SIG-M5 (cell line): Measurements from ENCODE around the gene SYT3.

Experiments used
- DNase-seq: peaks from one replicate; lab custom pipeline; 2025; lab: John Stamatoyannopoulos, UW

SYT3 gene

GRCh38 chr19:50661766-50662650, 22.3 kb upstream of the SYT3 start:
- no peak for DNase-seq

- no peak for DNase-seq
Observed at GRCh38 chr19:50661023-50661422, 21.3 kb upstream of the SYT3 start.

- DNase-seq, result no peak
Observed at GRCh38 chr19:50660088-50660366, 20.3 kb upstream of the SYT3 start.

- no peak for DNase-seq
Observed at GRCh38 chr19:50659318-50660087, 19.8 kb upstream of the SYT3 start.

GRCh38 chr19:50658441-50659317, 19.0 kb upstream of the SYT3 start:
- peak; percentile 18 for DNase-seq

GRCh38 chr19:50657712-50658440, 18.2 kb upstream of the SYT3 start:
- DNase-seq, result peak; percentile 98

GRCh38 chr19:50657222-50657669, 17.6 kb upstream of the SYT3 start:
- DNase-seq, result no peak

GRCh38 chr19:50654882-50655281, 15.2 kb upstream of the SYT3 start:
- DNase-seq, result no peak

- DNase-seq, result no peak
Observed at GRCh38 chr19:50652722-50653121, 13.0 kb upstream of the SYT3 start.

- DNase-seq, result no peak
Observed at GRCh38 chr19:50651174-50651573, 11.5 kb upstream of the SYT3 start.

GRCh38 chr19:50649433-50650391, 10.0 kb upstream of the SYT3 start, which contains the start of gene C19orf81:
TSS of gene C19orf81 (plus strand) at chr19:50649445. CDS start at chr19:50649445, 0 bp downstream.
- DNase-seq, result no peak

- no peak for DNase-seq
Observed at GRCh38 chr19:50648659-50649058, 9.0 kb upstream of the SYT3 start.

- no peak for DNase-seq
Observed at GRCh38 chr19:50647879-50648615, 8.4 kb upstream of the SYT3 start.

GRCh38 chr19:50646074-50646807, 6.6 kb upstream of the SYT3 start:
- DNase-seq, result no peak

- no peak for DNase-seq
Observed at GRCh38 chr19:50645107-50645506, 5.4 kb upstream of the SYT3 start.

GRCh38 chr19:50644315-50644915, 4.7 kb upstream of the SYT3 start:
- no peak for DNase-seq

- DNase-seq, result no peak
Observed at GRCh38 chr19:50640368-50640767, 687 bp upstream of the SYT3 start.

- DNase-seq, result no peak
Observed at GRCh38 chr19:50638600-50638999, 1.1 kb downstream of the SYT3 start.
